Glomerular endothelial cell (primary cell): ENCODE data around the gene SEMA3G. TPM values are rescaled to one million over a fixed set of nuclear protein-coding genes. Genes with fewer than 3 reads are reported as not detected.

Experiments
- DNase-seq: peaks from one replicate; pipeline ENCODE4 v3.0.0-alpha.2; 2011; ENCODE audit warnings: low read depth, low spot score; ENCODE audit errors: extremely low read depth
- total RNA-seq: library from RNA; depleted of rRNA; stranded (reverse); fragments of >200 nt; gene quantifications from 2 replicates; pipeline ENCODE4 v1.2.3, GENCODE V29; 2015

Gene SEMA3G
- total RNA-seq, 1 donor from 2014 or later: 61.3 TPM

DNA sequence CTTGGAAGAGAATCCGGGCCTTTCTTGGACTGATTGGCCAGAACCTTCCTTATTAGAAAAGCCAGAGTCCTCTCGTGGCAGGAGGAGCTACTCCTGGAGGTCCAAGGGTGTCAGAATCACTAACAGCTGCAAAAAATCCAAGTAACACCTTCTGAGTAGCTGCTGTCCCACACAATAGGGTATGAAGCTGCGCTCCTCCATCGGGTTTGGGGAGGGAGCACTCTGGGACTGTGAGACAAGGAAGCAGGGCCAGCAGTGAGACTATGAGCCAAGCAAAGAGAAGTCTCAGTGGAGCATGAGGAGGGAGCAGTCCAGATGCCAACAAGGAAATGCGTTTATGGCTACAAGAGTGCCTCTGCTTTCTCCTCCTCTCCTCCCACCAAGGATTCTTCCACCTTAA is 21.7 kb downstream of the SEMA3G start:
- no peak for DNase-seq

DNA sequence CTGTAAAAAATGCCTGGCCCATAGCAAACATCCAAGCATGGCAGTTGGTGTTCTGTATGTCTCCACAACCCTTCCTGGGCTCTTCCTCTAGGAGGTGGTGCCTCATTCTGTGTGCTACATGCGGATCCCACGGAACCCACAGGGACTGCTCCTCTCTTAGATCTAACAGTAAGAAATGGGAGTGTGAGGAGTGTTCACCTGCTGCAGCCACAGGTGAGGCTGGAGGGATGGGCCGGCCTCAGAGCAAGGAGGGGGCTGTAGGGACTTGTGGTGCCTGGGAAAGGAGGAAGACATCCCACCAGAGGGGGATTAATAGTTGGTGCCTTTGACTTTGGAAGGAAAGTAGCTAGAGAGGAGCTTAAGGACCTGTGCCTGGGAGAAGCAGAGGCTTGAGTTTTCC is 22.2 kb downstream of the SEMA3G start:
- DNase-seq: no peak

DNA sequence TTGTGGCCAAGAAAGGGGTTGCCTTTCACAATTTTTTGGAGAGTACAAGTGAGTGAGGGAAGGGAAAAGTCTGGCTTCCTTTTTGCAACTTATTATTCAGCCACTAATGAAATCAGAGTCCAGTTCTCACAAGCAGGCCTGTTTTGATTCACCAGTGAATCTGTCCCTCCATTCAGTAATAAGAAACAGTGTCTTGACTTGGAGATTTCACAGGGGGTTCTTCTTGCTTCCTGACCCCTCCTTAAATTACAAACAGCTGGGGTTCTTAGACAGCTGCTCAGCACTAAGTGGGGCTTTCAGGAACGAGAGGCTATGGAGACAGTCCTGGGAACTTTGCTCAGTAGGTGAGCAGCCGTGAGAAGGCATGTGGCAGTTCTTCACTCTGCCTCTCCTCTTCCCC is 24.5 kb downstream of the SEMA3G start:
- no peak for DNase-seq

DNA sequence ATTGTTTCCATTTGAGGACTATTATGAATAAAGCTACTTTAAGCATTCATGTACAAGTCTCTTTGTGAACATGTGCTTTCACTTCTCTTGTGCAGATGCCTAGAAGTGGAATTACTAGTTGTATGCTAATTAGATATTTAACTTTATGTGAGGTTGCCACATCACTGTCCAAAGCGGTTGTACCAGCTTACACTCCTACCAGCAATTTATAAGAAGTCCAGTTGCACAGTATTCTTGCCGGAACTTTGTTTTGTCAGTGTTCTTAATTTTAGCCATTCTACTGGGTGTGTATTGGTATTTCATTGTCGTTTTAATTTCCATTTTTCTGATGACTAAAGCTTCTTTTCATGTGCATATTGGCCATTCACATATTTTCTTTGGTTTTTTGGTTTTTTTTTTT is 29.1 kb downstream of the SEMA3G start:
- no peak for DNase-seq

DNA sequence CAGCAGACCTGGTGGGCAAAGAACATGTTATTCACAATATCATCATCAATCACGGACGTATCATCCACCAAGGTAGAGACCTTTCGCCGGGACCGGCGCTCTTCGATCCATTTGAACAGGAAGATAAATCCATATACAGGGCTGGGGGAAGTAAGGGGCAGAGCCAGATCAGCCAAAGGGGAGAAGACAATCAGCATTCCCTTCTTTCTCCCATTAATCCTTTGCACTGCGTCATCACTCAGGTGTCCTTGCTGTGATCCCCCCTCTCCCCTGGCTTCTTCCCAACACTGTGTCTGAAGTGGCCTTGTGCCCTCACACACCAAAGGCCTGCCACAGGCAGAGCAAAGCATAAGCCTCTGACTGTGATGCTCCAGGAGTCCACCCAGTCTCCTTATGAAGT is 36.4 kb downstream of the SEMA3G start:
- DNase-seq: no peak

DNA sequence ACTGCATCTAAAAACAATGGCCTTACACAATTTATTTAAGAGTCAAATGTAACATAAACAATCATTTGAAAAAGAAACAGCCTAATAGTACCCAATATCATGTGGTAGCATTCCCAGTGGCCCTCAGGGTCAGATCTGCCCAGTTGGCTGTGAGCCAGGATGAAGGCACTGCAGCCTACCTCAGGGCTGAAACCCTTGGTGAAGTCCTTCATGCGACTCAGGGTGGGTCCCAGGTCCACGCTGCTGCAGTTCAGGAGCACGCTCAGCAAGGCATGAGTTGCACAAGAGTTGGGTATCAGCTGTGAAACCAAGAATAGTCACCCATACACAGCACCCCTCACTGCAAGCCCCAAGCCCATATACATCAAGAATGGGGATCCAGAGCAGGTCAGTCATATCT is 37.1 kb downstream of the SEMA3G start:
- no peak for DNase-seq

DNA sequence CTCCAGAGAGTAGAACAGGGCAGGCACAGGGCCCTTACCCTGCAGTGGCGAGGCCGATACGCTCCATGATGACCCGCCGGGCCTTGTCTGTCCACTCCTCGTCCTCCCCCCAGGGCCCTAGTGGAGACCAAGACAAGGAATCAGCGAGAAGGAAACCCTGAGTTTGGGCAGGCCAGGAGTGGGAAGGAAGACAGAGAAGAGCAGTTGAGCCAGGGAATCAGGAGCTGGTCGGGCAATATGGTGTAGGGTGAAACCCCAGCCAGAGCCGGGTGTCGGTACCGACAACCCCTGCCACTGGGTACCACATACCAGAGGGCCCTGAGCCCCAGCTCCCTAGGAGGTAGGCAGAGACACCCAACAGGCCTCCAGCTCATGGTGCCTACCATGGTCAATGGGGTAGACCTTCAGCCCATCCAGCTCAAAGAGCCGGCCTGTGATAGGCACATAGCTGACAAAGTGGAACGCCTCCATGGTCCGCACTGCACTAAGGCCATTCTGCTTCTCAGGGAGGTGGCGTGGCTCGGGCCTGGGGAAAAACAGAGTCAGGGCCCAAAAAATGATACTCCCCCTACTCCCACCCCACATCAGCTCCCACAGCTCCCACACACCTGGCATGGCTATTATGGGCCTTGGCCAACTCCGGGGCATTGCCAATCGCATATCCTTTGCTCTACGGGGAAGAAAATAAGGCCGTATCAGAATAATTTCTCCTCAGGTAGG is 38.0 kb downstream of the SEMA3G start:
- DNase-seq: no peak

DNA sequence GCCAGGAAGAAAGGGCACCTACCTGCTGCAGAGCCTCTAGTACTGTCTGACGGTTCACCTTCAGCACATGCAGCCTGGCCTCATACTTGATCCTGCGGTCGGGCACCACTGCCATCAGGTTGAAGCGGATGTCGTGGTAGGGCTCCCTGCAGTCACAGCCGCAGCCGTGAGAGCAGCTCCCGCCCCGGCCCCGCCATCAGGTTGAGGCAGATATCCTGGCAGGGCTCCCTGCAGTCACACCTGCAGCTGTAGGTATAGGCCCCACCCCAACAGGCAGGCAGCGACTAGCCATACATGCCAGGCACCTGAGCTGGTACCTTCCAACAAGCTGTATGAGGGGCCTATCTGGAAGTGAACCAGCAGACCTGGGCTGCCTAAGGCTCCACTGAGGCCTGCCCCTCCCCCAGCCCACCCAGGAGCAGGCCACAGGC is 38.7 kb downstream of the SEMA3G start:
- no peak for DNase-seq

DNA sequence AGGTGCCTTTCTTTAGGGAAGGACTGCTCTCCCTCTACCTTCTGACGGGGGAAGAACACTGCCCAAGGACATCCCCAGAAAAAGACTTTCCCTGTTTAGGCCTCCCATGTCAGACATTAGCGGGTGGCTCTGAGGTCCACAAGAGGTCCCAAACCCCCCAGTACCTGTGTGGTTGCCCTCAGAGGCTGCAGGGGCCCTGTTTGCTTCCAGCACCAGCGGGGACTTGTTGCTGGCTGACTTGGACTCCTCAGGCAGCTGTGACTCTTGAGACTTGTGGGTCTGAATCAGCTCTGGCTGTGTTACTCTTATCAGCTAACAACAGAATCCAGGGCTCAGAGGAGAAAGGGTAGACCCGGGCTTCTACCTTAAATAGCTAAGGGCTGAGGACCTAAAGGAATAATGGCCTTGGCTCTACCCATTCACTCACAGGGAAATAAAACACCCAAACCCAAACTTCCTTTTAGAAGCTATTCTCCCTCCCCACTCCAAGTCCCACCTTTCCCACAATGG is 39.2 kb downstream of the SEMA3G start:
- DNase-seq: no peak

DNA sequence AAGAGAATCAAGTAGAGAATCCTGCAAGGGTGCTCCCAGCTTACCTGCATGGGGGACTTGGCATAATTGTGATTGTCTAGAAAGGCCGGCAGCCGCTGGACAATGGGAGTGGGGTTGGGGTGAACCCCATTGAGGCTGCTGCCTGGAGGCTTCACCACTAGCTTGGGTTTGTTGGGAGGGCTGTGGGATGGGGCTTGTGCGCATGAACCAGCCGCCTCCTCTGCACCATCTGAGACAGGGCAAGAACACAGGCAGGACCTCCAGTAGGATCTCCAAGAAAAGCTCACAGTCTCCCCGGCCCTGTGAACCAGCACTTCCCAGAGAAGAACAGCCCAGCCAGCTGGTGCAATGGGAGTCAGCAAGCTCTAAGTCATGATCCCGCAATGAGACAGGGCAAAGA is 39.8 kb downstream of the SEMA3G start:
- DNase-seq: no peak

DNA sequence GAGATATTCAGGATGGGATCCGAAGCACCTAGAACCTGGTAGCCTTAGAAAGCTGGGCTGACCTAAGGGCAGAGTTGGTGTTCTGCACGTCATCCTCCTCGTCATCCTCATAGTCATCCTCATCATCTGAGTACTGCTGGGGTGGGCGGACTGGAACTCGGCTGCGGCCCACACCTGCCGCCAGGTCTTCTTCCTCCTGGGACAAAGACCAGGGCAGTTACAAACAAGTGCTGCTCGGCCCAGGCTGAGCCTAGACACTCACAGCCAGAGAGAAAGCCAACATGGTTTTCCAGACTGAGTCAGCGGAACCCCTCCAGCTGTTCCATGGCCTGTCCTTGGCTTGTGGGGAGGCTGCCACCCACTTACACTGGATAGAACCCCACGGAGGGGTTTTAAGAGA is 40.5 kb downstream of the SEMA3G start:
- no peak for DNase-seq

DNA sequence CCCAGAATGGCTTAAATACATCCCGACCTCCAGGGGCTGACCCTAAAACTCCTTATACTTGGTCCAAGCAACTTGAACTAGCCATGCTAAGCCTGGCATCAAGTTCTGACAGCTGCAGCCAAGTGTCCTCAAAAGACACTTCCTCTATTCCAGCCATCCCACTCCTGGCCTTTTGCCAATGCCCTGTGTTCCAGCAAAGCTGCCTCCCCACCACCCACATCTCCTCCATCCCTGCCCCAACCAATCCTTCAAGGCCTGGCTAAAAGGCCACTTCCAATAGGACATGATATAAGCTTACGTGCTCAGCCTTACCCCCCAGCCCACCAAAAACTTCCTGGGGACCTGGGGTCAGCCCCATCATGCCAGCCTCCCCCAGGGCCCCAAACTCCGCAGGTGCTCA is 40.9 kb downstream of the SEMA3G start:
- DNase-seq: no peak

DNA sequence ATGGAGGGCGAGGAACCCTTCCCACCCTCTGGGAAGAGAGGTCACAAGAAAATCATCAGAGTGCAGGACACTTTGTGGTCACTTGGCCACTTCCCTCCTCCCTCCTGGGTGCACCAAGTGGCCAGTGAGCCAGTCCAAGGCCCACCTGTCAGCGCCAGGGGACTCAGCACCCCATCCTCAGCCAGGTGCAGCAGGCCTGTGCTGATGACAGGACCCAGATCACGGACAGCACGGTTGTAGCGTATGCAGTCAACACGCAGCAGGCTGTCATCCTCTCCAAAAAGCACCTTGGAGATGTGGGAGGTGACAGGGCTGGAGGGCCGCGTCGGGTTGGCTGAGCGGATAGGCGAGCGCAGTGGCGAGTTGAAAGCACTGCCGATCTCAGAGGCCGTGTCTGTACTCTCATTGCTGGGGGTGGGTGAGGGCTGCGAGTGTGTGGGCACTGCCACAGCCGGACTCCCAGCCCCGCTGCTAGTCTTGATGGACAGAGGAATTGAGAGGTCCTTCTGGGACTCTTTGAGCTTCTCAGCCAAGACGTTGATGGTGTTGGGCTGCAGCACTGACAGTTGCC is 41.5 kb downstream of the SEMA3G start:
- no peak for DNase-seq

DNA sequence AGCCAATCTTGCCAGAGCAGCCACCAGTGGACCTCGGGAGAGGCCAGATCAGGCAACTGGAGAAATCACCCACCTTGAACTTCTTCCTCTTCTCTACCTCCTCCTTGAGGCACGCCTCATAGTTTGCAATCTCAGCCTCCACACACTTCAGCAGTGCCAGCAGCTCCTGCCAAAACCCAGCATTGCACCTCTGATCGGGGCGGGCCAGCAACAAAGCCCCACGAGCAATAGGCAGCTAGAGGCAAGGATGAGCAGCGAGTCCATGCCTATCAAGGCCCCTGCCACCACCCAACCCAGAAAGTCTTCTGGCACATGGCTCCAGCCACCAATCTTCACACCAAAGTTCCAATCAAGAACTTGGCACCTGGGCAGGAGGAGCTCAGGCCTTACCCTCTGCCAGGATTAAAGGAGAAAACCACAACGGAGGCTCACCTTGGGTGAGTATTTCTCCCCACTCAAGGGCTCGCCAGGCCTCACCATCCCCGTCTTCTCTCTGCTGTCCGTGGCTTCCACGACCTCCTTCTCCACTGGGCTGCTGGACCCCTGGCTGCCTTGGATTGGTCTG is 42.1 kb downstream of the SEMA3G start:
- DNase-seq: no peak

DNA sequence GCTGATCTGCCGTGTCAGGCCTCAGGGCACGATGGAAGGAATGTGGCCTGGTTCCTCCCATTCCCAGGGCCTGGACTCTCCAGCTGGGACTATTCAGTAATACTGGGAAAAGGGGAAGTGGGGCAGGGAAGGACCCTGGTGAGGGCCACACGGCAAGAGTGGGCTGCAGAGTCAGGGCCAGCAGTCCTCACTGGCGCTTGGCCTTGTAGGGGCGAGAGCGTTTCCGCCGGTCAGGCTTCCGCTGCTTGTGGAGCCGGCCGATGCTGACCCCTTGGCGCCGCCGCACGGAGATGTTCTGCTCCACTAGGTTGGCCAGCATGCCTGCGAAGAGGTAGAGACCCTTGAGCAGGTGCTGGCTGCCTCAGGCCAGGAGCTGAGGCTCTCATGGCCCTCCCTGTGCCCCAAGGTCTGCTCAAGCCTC is 42.8 kb downstream of the SEMA3G start:
- no peak for DNase-seq

DNA sequence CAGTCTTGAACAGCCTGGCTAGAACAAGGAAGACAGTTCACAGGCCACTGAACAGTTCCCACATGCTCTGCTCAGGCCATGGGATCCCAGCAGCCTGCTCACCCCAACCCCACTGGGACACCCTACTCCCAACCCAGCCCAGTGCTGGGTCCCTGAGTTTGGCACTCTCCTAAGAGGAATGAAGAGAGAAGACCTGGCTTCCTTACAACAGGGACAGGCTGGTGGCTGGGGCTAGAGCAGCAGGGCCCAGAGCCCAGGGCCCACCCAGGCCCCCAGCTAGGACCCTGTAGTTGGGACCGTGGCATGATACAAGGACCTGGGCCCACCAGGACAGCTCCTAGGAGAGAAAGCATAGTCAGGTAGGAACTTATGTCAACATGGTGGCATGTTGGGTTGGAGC is 43.4 kb downstream of the SEMA3G start:
- DNase-seq: no peak

DNA sequence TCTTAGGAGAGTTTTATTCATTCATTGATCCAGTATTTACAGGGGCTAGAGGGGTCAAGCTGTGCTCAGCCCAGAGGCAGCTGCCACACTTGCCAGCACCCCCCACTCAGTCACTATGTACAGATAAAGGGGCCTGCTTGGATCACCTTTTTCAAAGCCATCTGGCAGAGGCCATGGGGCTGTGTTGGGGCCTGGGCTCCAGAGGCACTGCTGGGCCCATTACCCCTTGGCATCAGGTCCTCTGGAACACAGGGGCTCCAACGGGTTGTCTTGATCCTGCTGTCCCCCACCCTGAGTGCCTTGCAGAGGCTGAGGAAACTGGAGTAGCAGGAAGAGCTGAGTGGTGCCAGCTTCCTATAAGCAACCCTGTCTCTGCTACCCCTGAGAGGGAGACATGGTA is 43.9 kb downstream of the SEMA3G start:
- no peak for DNase-seq

DNA sequence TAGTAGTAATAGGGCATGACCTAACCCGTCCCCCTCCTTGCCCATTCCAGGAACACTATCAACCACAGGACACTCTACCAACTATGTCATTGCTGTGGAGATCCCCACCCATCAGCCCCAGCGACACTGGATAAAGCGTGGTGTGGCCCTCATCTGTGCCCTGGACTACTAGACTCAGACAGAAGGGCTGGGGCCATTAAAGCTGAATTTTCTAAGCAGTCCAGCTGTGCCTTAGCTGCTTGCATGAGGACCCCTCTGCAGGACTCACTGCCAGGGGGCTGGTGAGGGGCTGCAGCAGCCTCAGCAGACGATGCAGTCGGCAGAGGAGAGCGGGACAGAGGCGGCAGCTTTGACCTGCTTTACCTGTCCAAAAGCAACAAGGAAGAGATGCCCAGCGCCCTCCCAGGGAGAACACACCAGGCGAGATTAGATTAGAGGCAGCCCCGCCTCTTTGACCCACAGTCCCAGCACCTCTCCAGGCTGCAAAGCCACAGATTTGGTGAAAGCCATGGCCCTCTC is 44.6 kb downstream of the SEMA3G start:
- no peak for DNase-seq

DNA sequence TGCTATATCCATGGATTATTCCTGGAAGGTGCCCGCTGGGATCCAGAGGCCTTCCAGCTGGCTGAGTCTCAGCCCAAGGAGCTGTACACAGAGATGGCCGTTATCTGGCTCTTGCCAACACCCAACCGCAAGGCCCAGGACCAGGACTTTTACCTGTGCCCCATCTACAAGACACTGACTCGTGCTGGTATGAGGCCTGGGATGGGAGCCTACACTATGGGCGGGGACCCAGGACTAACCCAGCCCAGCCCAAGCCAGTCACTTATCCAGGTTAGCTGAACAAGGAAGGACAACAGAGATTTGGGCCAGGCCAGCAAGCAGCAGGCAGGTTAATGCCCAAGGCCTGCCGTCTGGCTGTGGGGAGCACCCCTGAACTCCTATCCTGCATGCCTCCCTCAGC is 45.3 kb downstream of the SEMA3G start:
- DNase-seq: no peak

DNA sequence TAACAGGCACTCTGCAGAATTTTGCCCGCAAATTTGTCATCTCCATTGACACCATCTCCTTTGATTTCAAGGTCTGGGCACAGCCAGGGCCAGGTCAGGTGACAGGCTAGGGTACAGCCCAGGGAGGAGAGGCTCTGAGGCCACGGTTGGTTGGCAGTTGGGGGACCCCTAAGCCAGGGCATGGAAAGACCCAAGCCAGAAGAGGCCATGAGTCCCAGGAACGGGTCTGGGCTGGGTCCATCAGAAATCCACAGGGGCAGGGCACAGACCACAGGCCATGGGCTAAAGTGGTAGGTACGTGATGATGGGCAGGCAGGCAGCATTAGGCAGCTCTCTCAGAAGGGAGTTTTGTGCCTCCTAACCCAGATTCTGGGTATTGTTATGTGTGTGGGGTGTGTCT is 45.8 kb downstream of the SEMA3G start:
- DNase-seq: no peak

DNA sequence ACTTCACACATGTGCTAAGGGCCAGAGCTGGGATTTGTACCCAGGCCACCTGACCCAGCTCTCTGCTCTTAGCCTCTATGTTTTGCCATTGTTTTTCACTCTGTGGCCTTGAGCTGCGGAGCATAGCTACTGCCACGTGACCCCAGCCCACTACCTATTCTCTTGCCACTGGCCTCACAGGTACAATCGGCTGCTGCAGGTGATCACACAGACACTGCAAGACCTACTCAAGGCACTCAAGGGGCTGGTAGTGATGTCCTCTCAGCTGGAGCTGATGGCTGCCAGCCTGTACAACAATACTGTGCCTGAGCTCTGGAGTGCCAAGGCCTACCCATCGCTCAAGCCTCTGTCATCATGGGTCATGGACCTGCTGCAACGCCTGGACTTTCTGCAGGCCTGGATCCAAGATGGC is 46.2 kb downstream of the SEMA3G start:
- DNase-seq: no peak
